Sigmoid colon (tissue), 7 donors: ENCODE measurements around the gene ASB2. TPM values are rescaled to one million over a fixed set of nuclear protein-coding genes. Genes with fewer than 3 reads are reported as not detected.

Experiments
- DNase-seq: peaks from one replicate; pipeline ENCODE4 v3.0.0-alpha.2; 2019
- H3K27ac ChIP-seq, 4 donors: fragments of 200-600 bp; sonication (generic); one replicate each; pipeline ENCODE4 v1.5.1; 2016 to 2019; ENCODE audit warnings: mild to moderate bottlenecking in 1 of 4
- H3K27me3 ChIP-seq, 3 donors: fragments of 200-600 bp; sonication (generic); one replicate each; pipeline ENCODE4 v1.5.1; 2019; ENCODE audit warnings: mild to moderate bottlenecking in 1 of 3
- H3K36me3 ChIP-seq, 4 donors: fragments of 200-600 bp; sonication (generic); one replicate each; pipeline ENCODE4 v1.5.1; 2016 to 2019
- H3K4me1 ChIP-seq, 4 donors: fragments of 200-600 bp; sonication (generic); one replicate each; pipeline ENCODE4 v1.5.1; 2017 to 2019
- H3K4me3 ChIP-seq, 4 donors: fragments of 200-600 bp; sonication (generic); one replicate each; pipeline ENCODE4 v1.5.1; 2017 to 2019; ENCODE audit warnings: mild to moderate bottlenecking in 2 of 4, moderate library complexity in 1 of 4
- H3K9me3 ChIP-seq, 4 donors: fragments of 200-600 bp in 3 of 4; sonication (generic) in 3 of 4; one replicate each; pipeline versions ENCODE4 v1.5.1 to v1.6.1; 2013 to 2019
- CTCF ChIP-seq, 4 experiments: fragments of 450-650 bp in 3 of 4; fragments of 200-600 bp in 1 of 4; IDR thresholded peaks; one replicate each; pipeline ENCODE4 v1.5.1; 2016 to 2019; ENCODE audit warnings: antibody characterized with exemption in 4 of 4, mild to moderate bottlenecking in 3 of 4, moderate library complexity in 2 of 4
- EP300 ChIP-seq, 4 donors: sonication (generic); formaldehyde crosslinking; IDR thresholded peaks; one replicate each; pipeline ENCODE4 v1.6.1; 2017; ENCODE audit warnings: antibody characterized with exemption in 4 of 4
- POLR2A ChIP-seq, 2 donors: fragments of 450-650 bp; IDR thresholded peaks; one replicate each; pipeline ENCODE4 v1.6.1; 2016; ENCODE audit warnings: antibody characterized with exemption in 2 of 2, mild to moderate bottlenecking in 2 of 2, moderate library complexity in 2 of 2
- POLR2AphosphoS5 ChIP-seq, 4 donors: sonication (generic); formaldehyde crosslinking; IDR thresholded peaks; one replicate each; pipeline ENCODE4 v1.6.1; 2017; ENCODE audit warnings: antibody characterized with exemption in 4 of 4
- WGBS, 2 donors: extraction: QIAGEN DNeasy Blood & Tissue Kit; methylation state at CpG; one replicate each; pipeline ENCODE4 v1.1.7; 2013; 5-methylcytosine and 5-hydroxymethylcytosine counted together
- intact Hi-C: fragments of 100-400 bp; cut with DNase I; formaldehyde crosslinking; loops from one replicate; pipeline ENCODE4 v1.15.1; 2023
- polyA plus RNA-seq, 3 donors: library from polyadenylated mRNA; stranded (reverse); fragments of 200-250 nt; gene quantifications; one replicate each; pipeline ENCODE4 v1.2.3, GENCODE V29; 2013
- total RNA-seq, 4 donors: library from RNA; depleted of rRNA; stranded (reverse); fragments of >200 nt; gene quantifications; one replicate each; pipeline ENCODE4 v1.1.0, GENCODE V29; 2016
- donor health status: healthy with polysubstance abuse.
- donor health status: Bipolar disorder and iron deficiency.
- donor health status: healthy.

The ASB2 gene
- total and polyA plus RNA-seq, 7 donors, result 1.2 to 178 (median 117) TPM

- 78 to 86% methylated on average over 21 of the region's 21 CpGs for WGBS, 2 donors
- peaks cover 0 to 18% (median 1%) of the 10 kb centered on the region in 4 donors for H3K36me3 ChIP-seq
- intact Hi-C loops, result no loop called here
Measured at GRCh38 chr14:93926245-93926872, 50.0 kb downstream of the ASB2 start.

GRCh38 chr14:93925374-93925895, 50.9 kb downstream of the ASB2 start:
- no peak for TF ChIP-seq POLR2AphosphoS5 (IDR thresholded peaks at IDR 0.05)
- H3K27ac ChIP-seq, result no peak overlapping the region
- no peaks in the 10 kb centered on the region for H3K27me3 ChIP-seq
- DNase-seq, result no peak
- intact Hi-C loops, result no loop called here
- peaks cover 0 to 9% (median 0%) of the 10 kb centered on the region in 4 donors for H3K36me3 ChIP-seq
- peaks cover 0 to 20% (median 0%) of the 10 kb centered on the region in 4 donors for H3K4me1 ChIP-seq
- H3K9me3 ChIP-seq, result no peaks in the 10 kb centered on the region
- no peak overlapping the region for H3K4me3 ChIP-seq
- WGBS, 2 donors, result 85 to 87% methylated on average over 13 of the region's 13 CpGs

More at GRCh38 chr14:93926245-93926872, 50.0 kb downstream of the ASB2 start:
- Histone ChIP-seq H3K9me3 (no peaks in the 10 kb centered on the region), H3K4me1 (peaks cover 0 to 20% (median 0%) of the 10 kb centered on the region in 4 donors), H3K4me3 (no peak overlapping the region), H3K27ac (no peak overlapping the region), H3K27me3 (no peaks in the 10 kb centered on the region)
- no peak for DNase-seq
- TF ChIP-seq EP300 (IDR thresholded peaks at IDR 0.05) (no peak), CTCF (IDR thresholded peaks at IDR 0.05) (no peak), POLR2A (IDR thresholded peaks at IDR 0.05) (no peak)

GRCh38 chr14:93924592-93925355, 51.6 kb downstream of the ASB2 start:
- Histone ChIP-seq H3K4me3 (no peak overlapping the region), H3K36me3 (peaks cover 0 to 2% (median 0%) of the 10 kb centered on the region in 4 donors), H3K27ac (no peak overlapping the region), H3K4me1 (peaks cover 0 to 20% (median 0%) of the 10 kb centered on the region in 4 donors), H3K27me3 (no peaks in the 10 kb centered on the region), H3K9me3 (no peaks in the 10 kb centered on the region)
- no peak for DNase-seq
- TF ChIP-seq CTCF (IDR thresholded peaks at IDR 0.05) (no peak), EP300 (IDR thresholded peaks at IDR 0.05) (no peak), POLR2AphosphoS5 (IDR thresholded peaks at IDR 0.05) (no peak), POLR2A (IDR thresholded peaks at IDR 0.05) (no peak)
- intact Hi-C loops, result no loop called here
- 89 to 92% methylated on average over 14 of the region's 14 CpGs for WGBS, 2 donors

- WGBS, 2 donors, result 83 to 86% methylated on average over 8 of the region's 8 CpGs
- Histone ChIP-seq H3K4me3 (no peak overlapping the region), H3K27me3 (no peaks in the 10 kb centered on the region), H3K27ac (no peak overlapping the region), H3K36me3 (no peaks in the 10 kb centered on the region), H3K4me1 (peaks cover 0 to 15% (median 0%) of the 10 kb centered on the region in 4 donors), H3K9me3 (no peaks in the 10 kb centered on the region)
- DNase-seq, result no peak
- TF ChIP-seq EP300 (IDR thresholded peaks at IDR 0.05) (no peak), POLR2A (IDR thresholded peaks at IDR 0.05) (no peak), CTCF (IDR thresholded peaks at IDR 0.05) (no peak), POLR2AphosphoS5 (IDR thresholded peaks at IDR 0.05) (no peak)
- intact Hi-C loops, result no loop called here
Measured at GRCh38 chr14:93923626-93924025, 52.7 kb downstream of the ASB2 start.
